ENCODE measurements around the gene DNA2. TPM values are rescaled to one million over a fixed set of nuclear protein-coding genes. Genes with fewer than 3 reads are reported as not detected.

Gene DNA2
- total RNA-seq, 2 experiments from 2014 or later = 3.7 to 5.7 TPM

DNA sequence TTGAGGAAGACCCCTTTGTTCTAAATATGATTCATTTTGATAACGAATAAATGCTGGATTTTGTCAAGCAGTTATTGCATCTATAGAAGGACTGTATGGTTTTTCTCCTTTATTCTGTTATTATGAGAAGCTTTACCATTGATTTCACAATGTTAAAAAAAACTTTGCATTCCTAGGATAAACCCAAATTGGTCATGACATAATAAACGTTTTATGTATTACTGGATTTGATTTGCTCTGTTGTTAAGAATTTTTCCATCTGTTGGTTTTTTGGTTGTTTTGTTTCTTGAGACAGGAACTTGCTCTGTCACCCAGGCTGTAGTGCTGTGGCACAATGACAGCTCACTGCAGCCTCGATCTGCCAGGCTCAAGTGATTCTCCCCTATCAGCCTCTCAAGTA, 2.2 kb upstream of the DNA2 start:
- Mint-ChIP-seq H3K4me3 (peak overlapping the region; percentile 71), H3K4me1 (ENCODE audit: low read depth) (peaks cover 21% of the 10 kb centered on the region), H3K9me3 (no peaks in the 10 kb centered on the region), H3K27me3 (no peaks in the 10 kb centered on the region), H3K27ac (no peak overlapping the region), H3K36me3 (ENCODE audit: low read depth) (no peaks in the 10 kb centered on the region)
- TF ChIP-seq, protein P1, sequence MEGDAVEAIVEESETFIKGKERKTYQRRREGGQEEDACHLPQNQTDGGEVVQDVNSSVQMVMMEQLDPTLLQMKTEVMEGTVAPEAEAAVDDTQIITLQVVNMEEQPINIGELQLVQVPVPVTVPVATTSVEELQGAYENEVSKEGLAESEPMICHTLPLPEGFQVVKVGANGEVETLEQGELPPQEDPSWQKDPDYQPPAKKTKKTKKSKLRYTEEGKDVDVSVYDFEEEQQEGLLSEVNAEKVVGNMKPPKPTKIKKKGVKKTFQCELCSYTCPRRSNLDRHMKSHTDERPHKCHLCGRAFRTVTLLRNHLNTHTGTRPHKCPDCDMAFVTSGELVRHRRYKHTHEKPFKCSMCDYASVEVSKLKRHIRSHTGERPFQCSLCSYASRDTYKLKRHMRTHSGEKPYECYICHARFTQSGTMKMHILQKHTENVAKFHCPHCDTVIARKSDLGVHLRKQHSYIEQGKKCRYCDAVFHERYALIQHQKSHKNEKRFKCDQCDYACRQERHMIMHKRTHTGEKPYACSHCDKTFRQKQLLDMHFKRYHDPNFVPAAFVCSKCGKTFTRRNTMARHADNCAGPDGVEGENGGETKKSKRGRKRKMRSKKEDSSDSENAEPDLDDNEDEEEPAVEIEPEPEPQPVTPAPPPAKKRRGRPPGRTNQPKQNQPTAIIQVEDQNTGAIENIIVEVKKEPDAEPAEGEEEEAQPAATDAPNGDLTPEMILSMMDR (IDR thresholded peaks at IDR 0.05) = no peak
- peaks cover 15% of the 10 kb centered on the region for H3K4me1 ChIP-seq (ENCODE audit: insufficient read depth, low read length)
- no peaks in the 10 kb centered on the region for H3K27me3 ChIP-seq (ENCODE audit: control insufficient read depth in 1 of 2, insufficient read depth in 2 of 2, low read length in 2 of 2)
- H3K4me3 ChIP-seq (ENCODE audit: low read length) = no peak overlapping the region
- intact Hi-C loops (cut with DNase I, micrococcal nuclease) = loop anchor here in 1 of 2 experiments (5.0 kb wide), 1 partner anchor 62 kb away; no protein-coding TSS in a partner anchor
- no peaks in the 10 kb centered on the region for H3K9me3 ChIP-seq (ENCODE audit: control insufficient read depth in 1 of 2, insufficient read depth in 1 of 2, low read length in 2 of 2)
- peaks cover under 1% of the 10 kb centered on the region for H3K36me3 ChIP-seq (ENCODE audit: insufficient read depth, low read length)
- no peak for ATAC-seq (ENCODE audit: poor library complexity)
- ChIA-PET POLR2A (no interaction called here), CTCF (no interaction called here)
- H3K27ac ChIP-seq (ENCODE audit: low read depth in 1 of 2, low read length in 2 of 2) = no peak overlapping the region
- DNase-seq = no peak

DNA sequence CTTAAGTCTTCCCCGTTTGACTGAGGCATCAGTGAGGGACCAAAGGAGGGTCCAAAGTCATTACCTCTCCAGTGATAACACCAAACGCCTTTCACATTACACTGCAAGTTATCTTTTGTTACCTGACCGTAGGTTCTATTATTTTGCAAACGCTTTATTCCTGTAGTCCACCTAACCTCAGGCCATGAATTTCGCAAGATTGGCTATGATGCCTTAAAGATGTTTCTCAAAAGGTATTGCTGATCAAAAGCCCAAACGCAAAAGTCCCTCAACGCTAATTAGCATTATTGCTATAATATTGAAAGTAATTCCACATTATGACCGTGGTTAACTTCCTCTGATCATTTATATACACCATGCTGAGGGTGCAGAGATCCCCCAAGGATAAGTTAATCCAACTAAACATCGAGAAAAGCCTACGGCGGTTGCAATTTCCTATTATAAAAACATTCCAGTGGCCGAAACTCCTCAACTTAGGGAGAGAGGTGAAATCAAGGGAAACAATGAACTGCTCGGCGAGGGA, 649 bp downstream of the DNA2 start:
- H3K36me3 ChIP-seq (ENCODE audit: insufficient read depth, low read length) = no peaks in the 10 kb centered on the region
- H3K4me3 ChIP-seq (ENCODE audit: low read length) = peak overlapping the region; percentile 91
- Mint-ChIP-seq H3K27me3 (no peaks in the 10 kb centered on the region), H3K4me3 (peak overlapping the region; percentile 99), H3K4me1 (ENCODE audit: low read depth) (peaks cover 17% of the 10 kb centered on the region), H3K27ac (peak overlapping the region; percentile 56), H3K9me3 (no peaks in the 10 kb centered on the region), H3K36me3 (ENCODE audit: low read depth) (peaks cover 5% of the 10 kb centered on the region)
- no peaks in the 10 kb centered on the region for H3K27me3 ChIP-seq (ENCODE audit: control insufficient read depth in 1 of 2, insufficient read depth in 2 of 2, low read length in 2 of 2)
- peak overlapping the region in 1 of 2 donors; percentile 14 for H3K27ac ChIP-seq (ENCODE audit: low read depth in 1 of 2, low read length in 2 of 2)
- DNase-seq = no peak
- intact Hi-C loops (cut with DNase I, micrococcal nuclease) = loop anchor here in 1 of 2 experiments (5.0 kb wide), 1 partner anchor 59 kb away; no protein-coding TSS in a partner anchor
- TF ChIP-seq, protein P1 (IDR thresholded peaks at IDR 0.05) = no peak
- POLR2A ChIA-PET = interaction anchor here (0.8 to 1.4 kb wide), 3 partner anchors 9 to 250 kb away, joined by 3 to 4 read pairs (median 3); partner anchors contain the start of gene CCAR1
- ATAC-seq (ENCODE audit: poor library complexity) = no peak
- no peaks in the 10 kb centered on the region for H3K9me3 ChIP-seq (ENCODE audit: control insufficient read depth in 1 of 2, insufficient read depth in 1 of 2, low read length in 2 of 2)
- CTCF ChIA-PET = interaction anchor here (0.9 to 1.6 kb wide), 2 partner anchors 57 to 64 kb away, joined by 3 read pairs; no protein-coding TSS in a partner anchor
- peaks cover 15% of the 10 kb centered on the region for H3K4me1 ChIP-seq (ENCODE audit: insufficient read depth, low read length)

DNA sequence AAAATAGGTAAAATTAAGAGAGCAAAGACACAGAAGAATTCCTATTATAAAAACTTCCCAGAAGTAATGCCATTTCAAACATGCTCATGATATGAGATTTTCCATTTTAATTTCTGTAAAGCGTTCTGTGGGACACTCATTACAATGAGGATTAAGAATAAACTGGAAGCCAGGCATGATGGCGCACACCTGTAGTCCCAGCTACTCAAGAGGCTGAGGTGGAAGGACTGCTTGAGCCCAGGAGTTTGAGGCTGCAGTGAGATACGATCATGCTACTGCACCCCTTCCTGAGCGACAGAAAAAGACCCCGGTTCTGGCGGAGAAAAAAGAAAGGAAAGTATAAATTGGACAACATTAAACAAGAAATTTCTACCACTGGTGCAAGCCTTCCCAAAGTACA, 1.5 kb downstream of the DNA2 start:
- Mint-ChIP-seq H3K9me3 (no peaks in the 10 kb centered on the region), H3K36me3 (ENCODE audit: low read depth) (peaks cover 8% of the 10 kb centered on the region), H3K4me1 (ENCODE audit: low read depth) (peaks cover 17% of the 10 kb centered on the region), H3K27me3 (no peaks in the 10 kb centered on the region), H3K4me3 (peak overlapping the region; percentile 99), H3K27ac (no peak overlapping the region)
- Histone ChIP-seq H3K27me3 (ENCODE audit: control insufficient read depth in 1 of 2, insufficient read depth in 2 of 2, low read length in 2 of 2) (no peaks in the 10 kb centered on the region), H3K36me3 (ENCODE audit: insufficient read depth, low read length) (no peaks in the 10 kb centered on the region), H3K4me1 (ENCODE audit: insufficient read depth, low read length) (peaks cover 15% of the 10 kb centered on the region), H3K4me3 (ENCODE audit: low read length) (no peak overlapping the region), H3K27ac (ENCODE audit: low read depth in 1 of 2, low read length in 2 of 2) (no peak overlapping the region), H3K9me3 (ENCODE audit: control insufficient read depth in 1 of 2, insufficient read depth in 1 of 2, low read length in 2 of 2) (no peaks in the 10 kb centered on the region)
- no peak for DNase-seq
- ATAC-seq (ENCODE audit: poor library complexity) = no peak
- TF ChIP-seq, protein P1 (IDR thresholded peaks at IDR 0.05) = no peak
- intact Hi-C loops (cut with DNase I, micrococcal nuclease) = loop anchor here in 1 of 2 experiments (5.0 kb wide), 1 partner anchor 58 kb away; no protein-coding TSS in a partner anchor
- ChIA-PET POLR2A (no interaction called here), CTCF (no interaction called here)
